ENCODE data around the gene C2orf76. TPM values are rescaled to one million over a fixed set of nuclear protein-coding genes. Genes with fewer than 3 reads are reported as not detected.

C2orf76 gene
- total RNA-seq, 2 donors from 2014 or later, result 15.8 to 16.2 TPM

DNA sequence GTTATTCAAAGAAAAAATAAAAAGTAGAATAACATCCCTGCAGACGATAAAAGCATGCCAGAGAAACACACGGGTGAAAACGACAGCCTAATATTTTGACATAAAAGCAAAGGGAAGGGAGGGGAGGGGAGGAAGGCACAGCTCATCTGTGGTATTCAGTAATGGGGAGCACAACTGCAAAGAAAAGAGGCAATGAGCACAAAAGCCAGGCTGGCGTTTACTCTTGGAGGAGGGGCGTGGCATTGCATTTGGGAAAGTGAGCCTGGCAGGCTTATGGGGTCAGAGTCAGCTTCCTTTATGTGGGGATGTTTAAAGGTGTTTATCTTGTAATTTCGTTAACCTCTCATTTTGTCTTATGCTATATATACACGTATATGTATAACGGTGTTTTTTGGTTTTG is 89.8 kb downstream of the C2orf76 start:
- Histone ChIP-seq H3K4me1 (replicated peaks) (no peaks in the 10 kb centered on the region), H3K4me3 (no peak overlapping the region), H3K9me3 (no peaks in the 10 kb centered on the region), H3K36me3 (no peaks in the 10 kb centered on the region), H3K27me3 (replicated peaks; ENCODE audit: insufficient read depth) (no peaks in the 10 kb centered on the region), H3K27ac (no peak overlapping the region)
- no peak for DNase-seq (ENCODE audit: low spot score)
- no peak for TF ChIP-seq CTCF (IDR thresholded peaks at IDR 0.05)
- no peak for TF ChIP-seq POLR2A (IDR thresholded peaks at IDR 0.05)
- no peak for TF ChIP-seq POLR2AphosphoS5 (IDR thresholded peaks at IDR 0.05)
- intact Hi-C loops (cut with DNase I), result no loop called here
- 44% methylated on average over 8 of the region's 8 CpGs for WGBS

GRCh38 chr2:119267604-119268003 is 99.0 kb downstream of the C2orf76 start:
- DNase-seq (ENCODE audit: low spot score), result no peak
- TF ChIP-seq POLR2A (IDR thresholded peaks at IDR 0.05) (no peak), CTCF (IDR thresholded peaks at IDR 0.05) (no peak), POLR2AphosphoS5 (IDR thresholded peaks at IDR 0.05) (no peak)
- Histone ChIP-seq H3K4me3 (no peak overlapping the region), H3K36me3 (no peaks in the 10 kb centered on the region), H3K4me1 (replicated peaks) (no peaks in the 10 kb centered on the region), H3K27ac (no peak overlapping the region), H3K27me3 (replicated peaks; ENCODE audit: insufficient read depth) (no peaks in the 10 kb centered on the region), H3K9me3 (no peaks in the 10 kb centered on the region)
- intact Hi-C loops (cut with DNase I), result no loop called here

GRCh38 chr2:119266091-119266589 is 100.5 kb downstream of the C2orf76 start:
- no peaks in the 10 kb centered on the region for H3K4me1 ChIP-seq (replicated peaks)
- H3K9me3 ChIP-seq, result no peaks in the 10 kb centered on the region
- TF ChIP-seq CTCF (IDR thresholded peaks at IDR 0.05) (no peak), POLR2AphosphoS5 (IDR thresholded peaks at IDR 0.05) (no peak), POLR2A (IDR thresholded peaks at IDR 0.05) (no peak)
- no peak for DNase-seq (ENCODE audit: low spot score)
- WGBS, result 90% methylated on average over 8 of the region's 8 CpGs
- no peaks in the 10 kb centered on the region for H3K36me3 ChIP-seq
- intact Hi-C loops (cut with DNase I), result no loop called here
- no peak overlapping the region for H3K4me3 ChIP-seq
- H3K27me3 ChIP-seq (replicated peaks; ENCODE audit: insufficient read depth), result no peaks in the 10 kb centered on the region
- no peak overlapping the region for H3K27ac ChIP-seq

DNA sequence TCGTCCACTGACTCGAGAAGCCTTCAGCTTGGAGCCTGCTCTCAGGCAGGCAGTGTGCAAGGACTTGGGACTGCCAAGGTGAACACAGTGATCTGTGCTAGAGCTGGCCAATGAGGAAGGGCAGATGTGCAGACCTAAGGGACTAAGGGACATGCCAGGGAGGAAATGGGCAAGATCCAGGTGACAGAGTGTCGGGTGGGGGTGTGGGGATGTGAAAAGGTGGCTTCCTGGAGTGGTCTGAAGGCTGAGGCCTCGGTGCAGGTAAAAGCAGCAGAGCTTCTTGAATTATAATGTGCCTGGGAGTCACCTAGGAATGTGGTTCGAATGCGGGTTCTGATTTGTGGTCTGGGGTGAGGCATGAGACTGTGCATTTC is 101.0 kb downstream of the C2orf76 start:
- Histone ChIP-seq H3K27me3 (replicated peaks; ENCODE audit: insufficient read depth) (no peaks in the 10 kb centered on the region), H3K9me3 (no peaks in the 10 kb centered on the region), H3K4me3 (no peak overlapping the region), H3K4me1 (replicated peaks) (no peaks in the 10 kb centered on the region), H3K27ac (no peak overlapping the region), H3K36me3 (no peaks in the 10 kb centered on the region)
- DNase-seq (ENCODE audit: low spot score), result no peak
- 79% methylated on average over 6 of the region's 6 CpGs for WGBS
- intact Hi-C loops (cut with DNase I), result loop anchor here (2.0 kb wide), 1 partner anchor 255 kb away; no protein-coding TSS in a partner anchor
- TF ChIP-seq CTCF (IDR thresholded peaks at IDR 0.05) (no peak), POLR2AphosphoS5 (IDR thresholded peaks at IDR 0.05) (no peak), POLR2A (IDR thresholded peaks at IDR 0.05) (no peak)

Measured in prostate gland (tissue), 2 donors.